RWPE2 (cell line): ENCODE data around the gene KRTAP5-1.
"Not testable (repeated sequence)": the region's sequence is repeated elsewhere in the genome, so short reads cannot be mapped to it uniquely, and the experiment has no call there.

Experiments
- ATAC-seq: fragments of 200-7000 bp; cut with Tn5 transposase; 3 replicates; pipeline ENCODE4 v1.9.1; 2021; ENCODE audit warnings: low read depth
- DNase-seq: peaks from one replicate; pipeline ENCODE4 v3.0.0-alpha.2; 2020; ENCODE audit warnings: low spot score
- H3K27ac ChIP-seq: fragments of 450-650 bp; 2 replicates; pipeline ENCODE4 v1.5.1; 2017; ENCODE audit warnings: mild to moderate bottlenecking; ENCODE audit not compliant: poor library complexity, severe bottlenecking
- H3K27me3 ChIP-seq: fragments of 250-450 bp; sonication (Bioruptor Pico); 2 replicates; pipeline ENCODE4 v1.5.1; 2021; ENCODE audit warnings: mild to moderate bottlenecking, moderate library complexity; ENCODE audit not compliant: insufficient read depth, poor library complexity, severe bottlenecking
- H3K36me3 ChIP-seq: fragments of 250-450 bp; sonication (Bioruptor Pico); 2 replicates; pipeline ENCODE4 v1.5.1; 2020; ENCODE audit warnings: low read depth, mild to moderate bottlenecking, moderate library complexity
- H3K4me1 ChIP-seq: fragments of 250-450 bp; sonication (Bioruptor Pico); 2 replicates; pipeline ENCODE4 v1.5.1; 2021; ENCODE audit warnings: mild to moderate bottlenecking, moderate library complexity; ENCODE audit not compliant: insufficient read depth, poor library complexity, severe bottlenecking
- H3K4me3 ChIP-seq: fragments of 250-450 bp; sonication (Bioruptor Pico); 2 replicates; pipeline ENCODE4 v1.5.1; 2021; ENCODE audit warnings: mild to moderate bottlenecking, moderate library complexity; ENCODE audit not compliant: severe bottlenecking
- H3K9me3 ChIP-seq: fragments of 250-450 bp; sonication (Bioruptor Pico); 2 replicates; pipeline ENCODE4 v1.5.1; 2021; ENCODE audit warnings: mild to moderate bottlenecking, moderate library complexity; ENCODE audit not compliant: severe bottlenecking
- CTCF ChIP-seq: fragments of 450-650 bp; IDR thresholded peaks from one replicate; pipeline ENCODE4 v1.5.1; 2017; ENCODE audit warnings: mild to moderate bottlenecking, moderate library complexity; ENCODE audit not compliant: poor library complexity, severe bottlenecking

KRTAP5-1 gene

GRCh38 chr11:1623716-1624115 is 38.6 kb upstream of the KRTAP5-1 start:
- no peak for TF ChIP-seq CTCF
- no peaks in the 10 kb centered on the region for H3K4me1 ChIP-seq

GRCh38 chr11:1622086-1622485 is 37.0 kb upstream of the KRTAP5-1 start, which contains the start of gene KRTAP5-4:
Gene KRTAP5-4, minus strand, starts transcription at chr11:1622138. Its CDS starts 45 bp downstream, at chr11:1622093.
- Histone ChIP-seq H3K27me3 (peaks cover 10% of the 10 kb centered on the region), H3K36me3 (no peaks in the 10 kb centered on the region), H3K4me3 (no peak within 1 kb of the TSS), H3K9me3 (no peaks in the 10 kb centered on the region), H3K4me1 (no peaks in the 10 kb centered on the region), H3K27ac (no peak within 1 kb of the TSS)
- TF ChIP-seq CTCF, result no peak
- no peak for ATAC-seq
- DNase-seq, result no peak

More at GRCh38 chr11:1623716-1624115, 38.6 kb upstream of the KRTAP5-1 start:
- Histone ChIP-seq H3K4me3 (no peak overlapping the region), H3K9me3 (no peaks in the 10 kb centered on the region), H3K36me3 (no peaks in the 10 kb centered on the region), H3K27me3 (peaks cover 19% of the 10 kb centered on the region), H3K27ac (no peak overlapping the region)
- DNase-seq (no peak), ATAC-seq (no peak)

GRCh38 chr11:1619449-1619848 is 34.4 kb upstream of the KRTAP5-1 start:
- Histone ChIP-seq H3K4me1 (no peaks in the 10 kb centered on the region), H3K27me3 (peaks cover 3% of the 10 kb centered on the region), H3K27ac (no peak overlapping the region), H3K4me3 (no peak overlapping the region), H3K9me3 (no peaks in the 10 kb centered on the region), H3K36me3 (no peaks in the 10 kb centered on the region)
- no peak for TF ChIP-seq CTCF
- DNase-seq (no peak), ATAC-seq (no peak)

- no peaks in the 10 kb centered on the region for H3K9me3 ChIP-seq
- no peak overlapping the region for H3K27ac ChIP-seq
- H3K4me1 ChIP-seq, result no peaks in the 10 kb centered on the region
- TF ChIP-seq CTCF, result no peak
- no peak for DNase-seq
- H3K4me3 ChIP-seq, result no peak overlapping the region
- H3K36me3 ChIP-seq, result no peaks in the 10 kb centered on the region
- no peak for ATAC-seq
- peaks cover 3% of the 10 kb centered on the region for H3K27me3 ChIP-seq
Observed at GRCh38 chr11:1618231-1618630, 33.1 kb upstream of the KRTAP5-1 start.

- DNase-seq, result no peak
- Histone ChIP-seq H3K4me1 (no peaks in the 10 kb centered on the region), H3K4me3 (no peak within 1 kb of the TSS), H3K27ac (no peak within 1 kb of the TSS), H3K9me3 (no peaks in the 10 kb centered on the region), H3K27me3 (no peaks in the 10 kb centered on the region), H3K36me3 (no peaks in the 10 kb centered on the region)
- ATAC-seq, result no peak
- no peak for TF ChIP-seq CTCF
Observed at GRCh38 chr11:1608363-1608762, 23.3 kb upstream of the KRTAP5-1 start, which contains the start of gene KRTAP5-3. Gene KRTAP5-3, minus strand, starts transcription at chr11:1608463. Its CDS starts 78 bp downstream, at chr11:1608385.

GRCh38 chr11:1607901-1608300 is 22.8 kb upstream of the KRTAP5-1 start:
- DNase-seq, H3K27ac ChIP-seq, H3K4me1 ChIP-seq, H3K4me3 ChIP-seq, H3K36me3 ChIP-seq, ATAC-seq, H3K9me3 ChIP-seq, H3K27me3 ChIP-seq: not testable (repeated sequence)

GRCh38 chr11:1607156-1607845 is 22.2 kb upstream of the KRTAP5-1 start:
- not testable (repeated sequence) for H3K4me3 ChIP-seq, H3K4me1 ChIP-seq, DNase-seq, H3K36me3 ChIP-seq, H3K9me3 ChIP-seq, H3K27me3 ChIP-seq, H3K27ac ChIP-seq
- peak; percentile 61; the same call in 2 of the 3 replicates for ATAC-seq
